Measurements from ENCODE around the gene CDH16.

Gene CDH16

DNA sequence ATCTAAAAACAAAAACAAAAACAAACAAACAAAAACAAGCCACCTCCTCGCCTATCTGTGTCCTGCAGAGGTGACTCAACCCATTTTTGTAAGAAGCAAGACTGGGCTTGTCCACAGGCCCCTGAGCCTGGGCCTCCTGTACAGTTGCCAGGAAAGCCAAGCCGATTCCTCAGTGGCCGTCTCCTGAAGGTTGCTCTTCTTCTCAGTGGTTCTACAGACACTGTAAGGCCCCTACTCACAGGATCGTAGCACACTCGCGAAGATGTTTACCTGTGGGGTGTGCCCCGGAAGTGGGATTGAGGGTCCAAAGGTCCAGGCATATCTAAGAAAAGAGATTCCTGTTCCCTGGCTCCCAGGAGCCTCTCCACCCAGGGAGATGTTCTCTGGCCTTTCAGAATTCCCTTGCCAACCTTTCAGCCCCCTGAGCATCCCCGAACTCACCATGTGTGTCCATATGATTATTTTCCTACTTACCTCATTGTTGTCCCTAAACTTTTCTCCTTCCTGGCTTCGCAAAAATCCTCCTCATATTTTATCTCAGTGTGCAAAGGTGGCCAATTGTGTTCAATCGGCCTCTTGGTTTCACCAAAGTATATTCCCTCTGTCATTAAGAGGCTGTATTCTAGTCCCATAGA is 34.9 kb upstream of the CDH16 start:
- no peak for TF ChIP-seq EZH2 (IDR thresholded peaks at IDR 0.05; ENCODE audit: borderline replicate concordance, low read length)
- TF ChIP-seq, protein P1, sequence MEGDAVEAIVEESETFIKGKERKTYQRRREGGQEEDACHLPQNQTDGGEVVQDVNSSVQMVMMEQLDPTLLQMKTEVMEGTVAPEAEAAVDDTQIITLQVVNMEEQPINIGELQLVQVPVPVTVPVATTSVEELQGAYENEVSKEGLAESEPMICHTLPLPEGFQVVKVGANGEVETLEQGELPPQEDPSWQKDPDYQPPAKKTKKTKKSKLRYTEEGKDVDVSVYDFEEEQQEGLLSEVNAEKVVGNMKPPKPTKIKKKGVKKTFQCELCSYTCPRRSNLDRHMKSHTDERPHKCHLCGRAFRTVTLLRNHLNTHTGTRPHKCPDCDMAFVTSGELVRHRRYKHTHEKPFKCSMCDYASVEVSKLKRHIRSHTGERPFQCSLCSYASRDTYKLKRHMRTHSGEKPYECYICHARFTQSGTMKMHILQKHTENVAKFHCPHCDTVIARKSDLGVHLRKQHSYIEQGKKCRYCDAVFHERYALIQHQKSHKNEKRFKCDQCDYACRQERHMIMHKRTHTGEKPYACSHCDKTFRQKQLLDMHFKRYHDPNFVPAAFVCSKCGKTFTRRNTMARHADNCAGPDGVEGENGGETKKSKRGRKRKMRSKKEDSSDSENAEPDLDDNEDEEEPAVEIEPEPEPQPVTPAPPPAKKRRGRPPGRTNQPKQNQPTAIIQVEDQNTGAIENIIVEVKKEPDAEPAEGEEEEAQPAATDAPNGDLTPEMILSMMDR (IDR thresholded peaks at IDR 0.05; ENCODE audit: low read length) = no peak
- no peaks in the 10 kb centered on the region for H3K9me2 ChIP-seq (ENCODE audit: low read depth, low read length)
- no peak overlapping the region for H2AFZ ChIP-seq (ENCODE audit: low read length)
- H3K4me1 ChIP-seq (ENCODE audit: insufficient read depth, low read length, severe bottlenecking) = no peaks in the 10 kb centered on the region
- no peak overlapping the region for H3K4me2 ChIP-seq (ENCODE audit: low read length)
- H3K9me3 ChIP-seq (ENCODE audit: low read length) = 0 out of 2 replicates have a peak, but pooled peaks cover 3% of the 10 kb centered on the region
- H3K27me3 ChIP-seq (ENCODE audit: insufficient read depth, low read length) = no peaks in the 10 kb centered on the region; the same call in 1 of the 2 replicates
- no peaks in the 10 kb centered on the region for H3K36me3 ChIP-seq (ENCODE audit: insufficient read depth, low read length)
- no peak overlapping the region for H3K9ac ChIP-seq (ENCODE audit: low read length)
- H3K79me2 ChIP-seq (ENCODE audit: insufficient read depth, low read length) = no peaks in the 10 kb centered on the region
- no peaks in the 10 kb centered on the region for H4K20me1 ChIP-seq (ENCODE audit: insufficient read depth, low read length)
- no peaks in the 10 kb centered on the region for H3F3A ChIP-seq (ENCODE audit: insufficient read depth, low read length)
- no peak overlapping the region for H3K4me3 ChIP-seq (ENCODE audit: low read depth, low read length, poor library complexity, severe bottlenecking)
- no peak overlapping the region for H3K27ac ChIP-seq (ENCODE audit: low read depth, low read length, poor library complexity, severe bottlenecking)

- Histone ChIP-seq H3K9me2 (ENCODE audit: low read depth, low read length) (no peaks in the 10 kb centered on the region), H4K20me1 (ENCODE audit: insufficient read depth, low read length) (no peaks in the 10 kb centered on the region), H3K4me3 (ENCODE audit: low read depth, low read length, poor library complexity, severe bottlenecking) (no peak overlapping the region), H3F3A (ENCODE audit: insufficient read depth, low read length) (no peaks in the 10 kb centered on the region), H3K27me3 (ENCODE audit: insufficient read depth, low read length) (no peaks in the 10 kb centered on the region; the same call in 1 of the 2 replicates), H3K27ac (ENCODE audit: low read depth, low read length, poor library complexity, severe bottlenecking) (no peak overlapping the region), H3K36me3 (ENCODE audit: insufficient read depth, low read length) (no peaks in the 10 kb centered on the region), H3K9me3 (ENCODE audit: low read length) (0 out of 2 replicates have a peak, but pooled peaks cover 3% of the 10 kb centered on the region), H3K9ac (ENCODE audit: low read length) (no peak overlapping the region), H3K79me2 (ENCODE audit: insufficient read depth, low read length) (no peaks in the 10 kb centered on the region), H3K4me1 (ENCODE audit: insufficient read depth, low read length, severe bottlenecking) (peaks cover 3% of the 10 kb centered on the region), H2AFZ (ENCODE audit: low read length) (no peak overlapping the region), H3K4me2 (ENCODE audit: low read length) (no peak overlapping the region)
- TF ChIP-seq EZH2 (IDR thresholded peaks at IDR 0.05; ENCODE audit: borderline replicate concordance, low read length) = no peak
- TF ChIP-seq, protein P1 (IDR thresholded peaks at IDR 0.05; ENCODE audit: low read length) = no peak
Observed at GRCh38 chr16:66952430-66953110, 33.9 kb upstream of the CDH16 start.

DNA sequence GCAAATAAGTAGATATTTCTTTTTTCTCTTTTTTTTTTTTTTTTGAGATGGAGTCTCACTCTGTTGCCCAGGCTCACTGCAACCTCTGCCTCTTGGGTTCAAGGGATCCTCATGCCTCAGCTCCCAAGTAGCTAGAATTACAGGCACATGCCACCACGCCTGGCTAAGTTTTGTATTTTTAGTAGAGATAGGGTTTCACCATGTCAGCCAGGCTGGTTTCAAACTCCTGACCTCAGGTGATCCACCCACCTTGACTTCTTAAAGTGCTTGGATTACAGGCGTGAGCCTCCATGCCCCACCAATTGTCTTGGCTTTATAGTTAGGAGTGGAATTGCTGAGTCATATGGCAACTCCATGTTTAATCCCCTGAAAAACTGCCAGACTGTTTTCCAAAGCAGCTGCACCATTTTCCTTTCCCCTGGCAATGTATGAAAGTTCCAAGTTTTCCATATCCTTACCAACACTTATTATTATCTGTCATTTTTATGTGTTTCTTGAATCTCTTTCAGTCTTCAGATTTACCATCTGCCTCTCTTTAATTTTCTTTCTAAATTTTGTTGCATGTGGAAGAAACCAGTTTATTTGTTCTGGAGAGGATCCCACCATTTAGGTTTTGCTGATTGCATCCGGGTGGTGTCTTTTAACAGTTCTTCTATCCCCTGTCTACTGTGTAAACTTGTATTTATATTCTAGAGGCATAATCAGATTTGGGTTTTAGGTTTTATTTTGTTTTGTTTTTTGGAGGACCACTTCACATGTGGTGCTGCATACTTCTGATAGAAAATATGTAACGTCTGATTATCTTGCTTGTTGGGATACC is 32.5 kb upstream of the CDH16 start:
- Histone ChIP-seq H3K27ac (ENCODE audit: low read depth, low read length, poor library complexity, severe bottlenecking) (no peak overlapping the region), H3K4me3 (ENCODE audit: low read depth, low read length, poor library complexity, severe bottlenecking) (no peak overlapping the region), H3K27me3 (ENCODE audit: insufficient read depth, low read length) (peaks cover 4% of the 10 kb centered on the region; the same call in 1 of the 2 replicates), H3K79me2 (ENCODE audit: insufficient read depth, low read length) (no peaks in the 10 kb centered on the region), H3F3A (ENCODE audit: insufficient read depth, low read length) (no peaks in the 10 kb centered on the region), H4K20me1 (ENCODE audit: insufficient read depth, low read length) (no peaks in the 10 kb centered on the region), H3K9me2 (ENCODE audit: low read depth, low read length) (no peaks in the 10 kb centered on the region), H3K36me3 (ENCODE audit: insufficient read depth, low read length) (no peaks in the 10 kb centered on the region), H3K9ac (ENCODE audit: low read length) (no peak overlapping the region), H3K4me2 (ENCODE audit: low read length) (no peak overlapping the region), H3K9me3 (ENCODE audit: low read length) (0 out of 2 replicates have a peak, but pooled peaks cover 3% of the 10 kb centered on the region), H3K4me1 (ENCODE audit: insufficient read depth, low read length, severe bottlenecking) (peaks cover 4% of the 10 kb centered on the region), H2AFZ (ENCODE audit: low read length) (no peak overlapping the region)
- TF ChIP-seq, protein P1 (IDR thresholded peaks at IDR 0.05; ENCODE audit: low read length) = no peak
- TF ChIP-seq EZH2 (IDR thresholded peaks at IDR 0.05; ENCODE audit: borderline replicate concordance, low read length) = no peak

All from OCI-LY1 (cell line).